ENCODE data around the gene RAD51C.
A peak's percentile ranks its signal among the peaks of the same experiment; 100 is the strongest.
"Not testable (repeated sequence)": the region's sequence is repeated elsewhere in the genome, so short reads cannot be mapped to it uniquely, and the experiment has no call there.

The RAD51C gene

GRCh38 chr17:58692239-58693055 lies at the start of gene RAD51C:
TSS of gene RAD51C (plus strand) at chr17:58692602. CDS start at chr17:58692644, 42 bp downstream.
- Histone ChIP-seq H3K9ac (ENCODE audit: insufficient read length) (peak within 1 kb of the TSS; percentile 87), H3K27ac (peak within 1 kb of the TSS; percentile 88), H3K4me3 (peak within 1 kb of the TSS; percentile 89), H3K36me3 (ENCODE audit: insufficient read depth, low read length) (peaks cover 15% of the 10 kb centered on the region), H3K9me3 (ENCODE audit: low read depth, low read length) (no peaks in the 10 kb centered on the region)
- TF ChIP-seq POLR2AphosphoS5 (IDR thresholded peaks at IDR 0.05; ENCODE audit: borderline replicate concordance, low read depth, low read length), result peak; percentile 96
- TF ChIP-seq EZH2 (IDR thresholded peaks at IDR 0.05), result no peak
- DNase-seq (ENCODE audit: low read depth, low spot score), result no peak

DNA sequence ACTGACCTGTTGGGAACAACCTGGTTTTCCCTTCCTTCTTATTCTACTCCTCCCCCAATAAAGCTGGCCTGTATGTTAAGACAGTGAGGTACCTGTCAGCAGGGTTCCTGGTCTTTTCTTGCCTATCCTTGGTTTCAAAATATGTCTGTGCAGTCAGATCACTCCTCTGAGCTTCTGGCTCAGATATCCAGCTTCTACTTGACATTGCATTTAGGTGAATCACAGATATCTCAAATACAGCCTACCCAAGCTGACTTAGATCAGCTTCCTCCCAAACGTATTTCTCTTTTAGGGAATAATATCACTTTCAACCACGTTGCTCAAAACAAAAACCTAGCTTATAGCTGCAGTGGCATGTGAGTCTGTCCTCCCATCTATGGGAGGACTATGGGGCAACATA lies 49.3 kb upstream of the RAD51C start:
- TF ChIP-seq FOXP2 (optimal IDR thresholded peaks at IDR 0.05; ENCODE audit: control extremely low read depth, extremely low read length, insufficient read depth) (no peak), EZH2 (IDR thresholded peaks at IDR 0.05) (no peak), POLR2AphosphoS5 (IDR thresholded peaks at IDR 0.05; ENCODE audit: borderline replicate concordance, low read depth, low read length) (no peak)
- Histone ChIP-seq H3K9me3 (ENCODE audit: low read depth, low read length) (no peaks in the 10 kb centered on the region), H3K9ac (ENCODE audit: insufficient read length) (no peak overlapping the region), H3K36me3 (ENCODE audit: insufficient read depth, low read length) (no peaks in the 10 kb centered on the region), H3K27ac (no peak overlapping the region), H3K4me3 (no peak overlapping the region)
- DNase-seq (ENCODE audit: low read depth, low spot score), result no peak

GRCh38 chr17:58648236-58648635 lies 44.2 kb upstream of the RAD51C start:
- H3K9ac ChIP-seq (ENCODE audit: insufficient read length), result no peak overlapping the region
- no peak for DNase-seq (ENCODE audit: low read depth, low spot score)
- H3K36me3 ChIP-seq (ENCODE audit: insufficient read depth, low read length), result no peaks in the 10 kb centered on the region

DNA sequence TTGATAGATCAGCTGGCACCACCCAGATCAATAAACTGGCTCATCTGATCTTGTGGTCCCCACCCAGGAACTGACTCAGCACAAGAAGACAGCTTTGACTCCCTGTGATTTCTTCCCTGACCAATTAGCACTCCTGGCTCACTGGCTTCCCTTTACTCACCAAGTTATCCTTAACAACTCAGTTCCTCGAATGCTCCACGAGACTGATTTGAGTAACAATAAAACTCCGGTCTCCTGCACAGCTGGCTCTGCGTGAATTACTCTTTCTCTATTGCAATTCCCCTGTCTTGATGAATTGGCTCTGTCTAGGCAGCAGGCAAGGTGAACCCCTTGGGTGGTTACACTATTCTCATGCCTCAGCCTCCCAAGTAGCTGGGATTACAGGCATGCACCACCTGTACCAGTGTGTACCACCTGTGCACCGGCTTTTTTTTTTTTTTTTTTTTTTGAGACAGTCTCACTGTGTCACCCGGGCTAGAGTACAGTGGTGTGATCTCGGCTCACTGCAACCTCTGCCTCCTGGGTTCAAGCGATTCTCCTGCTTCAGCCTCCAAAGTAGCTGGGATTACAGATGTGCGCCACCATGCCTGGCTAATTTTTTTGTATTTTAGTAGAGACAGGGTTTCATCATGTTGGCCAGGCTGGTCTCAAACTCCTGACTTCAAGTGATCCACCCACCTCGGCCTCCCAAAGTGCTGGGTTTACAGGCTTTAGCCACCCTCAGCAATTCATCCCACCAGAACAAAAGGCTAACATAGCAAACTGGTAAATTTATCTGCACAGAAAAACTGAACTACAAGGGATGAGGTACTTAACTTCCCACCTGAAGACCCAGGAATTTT lies 34.2 kb upstream of the RAD51C start:
- DNase-seq (ENCODE audit: low read depth, low spot score); H3K27ac ChIP-seq; H3K9ac ChIP-seq (ENCODE audit: insufficient read length); H3K9me3 ChIP-seq (ENCODE audit: low read depth, low read length); H3K36me3 ChIP-seq (ENCODE audit: insufficient read depth, low read length): not testable (repeated sequence)
- H3K4me3 ChIP-seq, result peak overlapping the region; percentile 75

More at GRCh38 chr17:58648236-58648635, 44.2 kb upstream of the RAD51C start:
- TF ChIP-seq EZH2 (IDR thresholded peaks at IDR 0.05) (no peak), FOXP2 (optimal IDR thresholded peaks at IDR 0.05; ENCODE audit: control extremely low read depth, extremely low read length, insufficient read depth) (no peak), POLR2AphosphoS5 (IDR thresholded peaks at IDR 0.05; ENCODE audit: borderline replicate concordance, low read depth, low read length) (no peak)
- H3K9me3 ChIP-seq (ENCODE audit: low read depth, low read length), result no peaks in the 10 kb centered on the region
- no peak overlapping the region for H3K4me3 ChIP-seq
- H3K27ac ChIP-seq, result no peak overlapping the region

- Histone ChIP-seq H3K9me3 (ENCODE audit: low read depth, low read length) (no peaks in the 10 kb centered on the region), H3K9ac (ENCODE audit: insufficient read length) (peak overlapping the region; percentile 94), H3K27ac (peak overlapping the region; percentile 97), H3K4me3 (peak overlapping the region; percentile 75), H3K36me3 (ENCODE audit: insufficient read depth, low read length) (no peaks in the 10 kb centered on the region)
- TF ChIP-seq FOXP2 (optimal IDR thresholded peaks at IDR 0.05; ENCODE audit: control extremely low read depth, extremely low read length, insufficient read depth), result peak; percentile 94
- TF ChIP-seq POLR2AphosphoS5 (IDR thresholded peaks at IDR 0.05; ENCODE audit: borderline replicate concordance, low read depth, low read length), result peak; percentile 100
- no peak for TF ChIP-seq EZH2 (IDR thresholded peaks at IDR 0.05)
- peak; percentile 97 for DNase-seq (ENCODE audit: low read depth, low spot score)
Observed at GRCh38 chr17:58658804-58659713, 33.3 kb upstream of the RAD51C start.

GRCh38 chr17:58659714-58660084 lies 32.7 kb upstream of the RAD51C start:
- Histone ChIP-seq H3K9ac (ENCODE audit: insufficient read length) (peak overlapping the region; percentile 94), H3K4me3 (peak overlapping the region; percentile 75), H3K27ac (peak overlapping the region; percentile 97)
- not testable (repeated sequence) for DNase-seq (ENCODE audit: low read depth, low spot score); H3K36me3 ChIP-seq (ENCODE audit: insufficient read depth, low read length); H3K9me3 ChIP-seq (ENCODE audit: low read depth, low read length)

GRCh38 chr17:58660621-58661020 lies 31.8 kb upstream of the RAD51C start:
- TF ChIP-seq FOXP2 (optimal IDR thresholded peaks at IDR 0.05; ENCODE audit: control extremely low read depth, extremely low read length, insufficient read depth) (no peak), EZH2 (IDR thresholded peaks at IDR 0.05) (no peak), POLR2AphosphoS5 (IDR thresholded peaks at IDR 0.05; ENCODE audit: borderline replicate concordance, low read depth, low read length) (no peak)
- H3K36me3 ChIP-seq (ENCODE audit: insufficient read depth, low read length), result no peaks in the 10 kb centered on the region
- H3K9ac ChIP-seq (ENCODE audit: insufficient read length), result no peak overlapping the region
- no peak overlapping the region for H3K4me3 ChIP-seq
- H3K9me3 ChIP-seq (ENCODE audit: low read depth, low read length), result no peaks in the 10 kb centered on the region
- H3K27ac ChIP-seq, result no peak overlapping the region
- no peak for DNase-seq (ENCODE audit: low read depth, low spot score)

DNA sequence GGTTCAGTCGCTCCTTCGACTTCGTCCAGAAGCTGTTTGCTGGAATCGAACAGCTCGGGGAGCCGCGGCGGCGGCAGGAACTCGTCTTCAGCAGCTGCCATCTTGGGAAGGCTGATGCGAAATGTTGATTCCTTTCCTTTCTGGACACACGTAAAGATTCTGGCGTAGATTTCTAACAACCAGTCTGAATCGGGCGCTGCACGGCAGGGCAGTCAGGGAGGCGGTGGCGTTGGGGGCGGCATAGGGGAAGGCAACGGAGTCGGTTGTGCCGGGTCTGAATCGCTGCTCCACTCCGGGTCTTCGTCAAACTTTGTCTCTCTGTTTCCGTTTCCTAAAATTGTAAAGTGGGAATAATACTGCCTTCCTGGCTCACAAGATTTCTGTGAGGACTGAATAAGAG lies 30.9 kb upstream of the RAD51C start:
- Histone ChIP-seq H3K4me3 (no peak overlapping the region), H3K9ac (ENCODE audit: insufficient read length) (no peak overlapping the region), H3K27ac (no peak overlapping the region), H3K36me3 (ENCODE audit: insufficient read depth, low read length) (no peaks in the 10 kb centered on the region), H3K9me3 (ENCODE audit: low read depth, low read length) (no peaks in the 10 kb centered on the region)
- DNase-seq (ENCODE audit: low read depth, low spot score), result no peak
- TF ChIP-seq FOXP2 (optimal IDR thresholded peaks at IDR 0.05; ENCODE audit: control extremely low read depth, extremely low read length, insufficient read depth) (no peak), EZH2 (IDR thresholded peaks at IDR 0.05) (no peak), POLR2AphosphoS5 (IDR thresholded peaks at IDR 0.05; ENCODE audit: borderline replicate concordance, low read depth, low read length) (no peak)

All from SK-N-MC (cell line).